PC-3 (cell line): Measurements from ENCODE around the gene MON1B. TPM values are rescaled to one million over a fixed set of nuclear protein-coding genes. Genes with fewer than 3 reads are reported as not detected.

ENCODE experiments used
- ATAC-seq: fragments of 200-7000 bp; cut with Tn5 transposase; 2 replicates; pipeline ENCODE4 v1.9.1; 2020; ENCODE audit warnings: mild to moderate bottlenecking, moderate library complexity
- BruUV-seq: library from RNA; stranded (reverse); fragments of 400-500 nt; replicated peaks from 2 replicates; lab custom pipeline; 2021; lab: Mats Ljungman, UMichigan
- CTCF ChIA-PET: fragments of 300-600 bp; sonication (Branson Sonifier 250); formaldehyde crosslinking; loops from one replicate; lab custom pipeline; 2022; ENCODE audit warnings: antibody characterized with exemption; lab: Charles Lee
- POLR2A ChIA-PET: fragments of 300-600 bp; sonication (Branson Sonifier 250); formaldehyde crosslinking; loops from one replicate; lab custom pipeline; 2022; ENCODE audit warnings: antibody characterized with exemption; ENCODE audit not compliant: unreplicated experiment; lab: Charles Lee
- DNase-seq: peaks from one replicate; pipeline ENCODE4 v3.0.0-alpha.2; 2015
- H2AFZ ChIP-seq: fragments of 300-600 bp; sonication (generic); 2 replicates; pipeline ENCODE4 v1.6.0; 2016; ENCODE audit warnings: antibody characterized with exemption, low read length
- H3F3A ChIP-seq: fragments of 300-600 bp; sonication (generic); one replicate; pipeline ENCODE4 v1.6.0; 2017; ENCODE audit warnings: antibody characterized with exemption, low read length, control low read depth, mild to moderate bottlenecking; ENCODE audit not compliant: unreplicated experiment
- H3K27ac ChIP-seq: fragments of 300-600 bp; sonication (generic); 2 replicates; pipeline ENCODE4 v1.5.1; 2016; ENCODE audit warnings: mild to moderate bottlenecking, low read length
- H3K27me3 ChIP-seq: fragments of 300-600 bp; sonication (generic); 2 replicates; pipeline ENCODE4 v1.6.1; 2016; ENCODE audit warnings: low read length, mixed read lengths
- H3K36me3 ChIP-seq: fragments of 300-600 bp; sonication (generic); 2 replicates; pipeline ENCODE4 v1.6.1; 2016; ENCODE audit warnings: low read depth, mixed run types, low read length, mixed read lengths
- H3K4me1 ChIP-seq: fragments of 300-600 bp; sonication (generic); 2 replicates; pipeline ENCODE4 v1.5.1; 2016; ENCODE audit warnings: low read length; ENCODE audit not compliant: insufficient read depth
- H3K4me2 ChIP-seq: fragments of 300-600 bp; sonication (generic); 2 replicates; pipeline ENCODE4 v1.6.0; 2016; ENCODE audit warnings: low read length
- H3K4me3 ChIP-seq: fragments of 300-600 bp; sonication (generic); 2 replicates; pipeline ENCODE4 v1.5.1; 2016; ENCODE audit warnings: mild to moderate bottlenecking, low read length, mixed read lengths
- H3K79me2 ChIP-seq: fragments of 300-600 bp; sonication (generic); 2 replicates; pipeline ENCODE4 v1.6.1; 2017; ENCODE audit warnings: low read length, mixed read lengths
- H3K9ac ChIP-seq: fragments of 300-600 bp; sonication (generic); 2 replicates; pipeline ENCODE4 v1.6.0; 2016; ENCODE audit warnings: mild to moderate bottlenecking, low read length
- H3K9me2 ChIP-seq: fragments of 300-600 bp; sonication (generic); replicated peaks from 2 replicates; pipeline ENCODE4 v1.6.1; 2016; ENCODE audit warnings: mixed run types, low read length, mixed read lengths
- H3K9me3 ChIP-seq: fragments of 300-600 bp; sonication (generic); 2 replicates; pipeline ENCODE4 v1.6.1; 2016; ENCODE audit warnings: low read length, mixed read lengths
- H4K20me1 ChIP-seq: fragments of 300-600 bp; sonication (generic); 2 replicates; pipeline ENCODE4 v1.6.1; 2016; ENCODE audit warnings: low read length, mixed read lengths
- EZH2 ChIP-seq: fragments of 300-600 bp; sonication (generic); IDR thresholded peaks from one replicate; pipeline ENCODE4 v1.6.1; 2017; ENCODE audit warnings: antibody characterized with exemption, mild to moderate bottlenecking, low read length; ENCODE audit not compliant: unreplicated experiment
- EZH2phosphoT487 ChIP-seq: fragments of 300-600 bp; sonication (generic); IDR thresholded peaks from 2 replicates; pipeline ENCODE4 v1.6.1; 2018; ENCODE audit warnings: mild to moderate bottlenecking, antibody characterized with exemption, low read length, borderline replicate concordance
- intact Hi-C: fragments of 100-400 bp; cut with micrococcal nuclease; formaldehyde crosslinking; loops from 2 replicates; pipeline ENCODE4 v1.9.0; 2023
- total RNA-seq: library from RNA; depleted of rRNA; stranded (reverse); fragments of >200 nt; gene quantifications from 2 replicates; pipeline ENCODE4 v1.2.3, GENCODE V29; 2014
- TF ChIP-seq, protein P1 (sequence below): fragments of 300-600 bp; sonication (generic); conservative IDR thresholded peaks from 2 replicates; pipeline ENCODE4 v1.5.1; 2017; ENCODE audit warnings: antibody characterized with exemption, low read depth, mild to moderate bottlenecking, low read length

The MON1B gene
- total RNA-seq, 1 experiment from 2014 or later = 12.7 TPM

DNA sequence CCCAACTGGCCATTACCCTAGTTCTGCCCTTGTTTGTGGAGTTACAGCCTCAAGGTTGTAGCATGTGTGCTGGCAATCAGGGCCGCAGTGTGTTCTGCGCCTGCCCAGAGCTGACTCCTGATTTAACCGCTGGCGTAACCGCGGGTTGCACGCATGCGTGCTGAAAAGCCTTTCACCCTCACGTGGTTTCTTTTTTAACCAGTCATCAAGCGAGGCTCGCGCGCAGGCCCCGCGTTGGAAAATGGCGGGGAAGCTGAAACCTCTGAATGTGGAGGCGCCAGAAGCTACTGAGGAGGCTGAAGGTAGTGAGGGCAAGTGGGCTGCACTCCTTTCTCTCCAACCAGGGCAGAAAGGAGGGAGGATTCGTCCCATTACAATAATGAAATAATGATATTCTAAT, 8.2 kb downstream of the MON1B start, which contains the start of gene SYCE1L:
TSS of gene SYCE1L (plus strand) at position 198 of the 400 bp plus-strand sequence. CDS start at position 242, 44 bp downstream.
- Histone ChIP-seq H3K9ac (no peak within 1 kb of the TSS), H3K27ac (no peak within 1 kb of the TSS), H3K9me2 (no peaks in the 10 kb centered on the region), H4K20me1 (no peaks in the 10 kb centered on the region), H3K4me2 (no peak within 1 kb of the TSS), H3K4me1 (no peaks in the 10 kb centered on the region), H3K79me2 (no peaks in the 10 kb centered on the region), H3F3A (no peaks in the 10 kb centered on the region), H3K4me3 (no peak within 1 kb of the TSS), H3K27me3 (no peaks in the 10 kb centered on the region), H2AFZ (no peak within 1 kb of the TSS), H3K9me3 (no peaks in the 10 kb centered on the region), H3K36me3 (no peaks in the 10 kb centered on the region; the same call in 1 of the 2 replicates)
- POLR2A ChIA-PET = no interaction called here
- BruUV-seq = no TSS peak
- DNase-seq (no peak), ATAC-seq (no peak)
- CTCF ChIA-PET = no interaction called here
- intact Hi-C loops = no loop called here
- no peak for TF ChIP-seq EZH2phosphoT487
- no peak for TF ChIP-seq EZH2
- TF ChIP-seq, protein P1, sequence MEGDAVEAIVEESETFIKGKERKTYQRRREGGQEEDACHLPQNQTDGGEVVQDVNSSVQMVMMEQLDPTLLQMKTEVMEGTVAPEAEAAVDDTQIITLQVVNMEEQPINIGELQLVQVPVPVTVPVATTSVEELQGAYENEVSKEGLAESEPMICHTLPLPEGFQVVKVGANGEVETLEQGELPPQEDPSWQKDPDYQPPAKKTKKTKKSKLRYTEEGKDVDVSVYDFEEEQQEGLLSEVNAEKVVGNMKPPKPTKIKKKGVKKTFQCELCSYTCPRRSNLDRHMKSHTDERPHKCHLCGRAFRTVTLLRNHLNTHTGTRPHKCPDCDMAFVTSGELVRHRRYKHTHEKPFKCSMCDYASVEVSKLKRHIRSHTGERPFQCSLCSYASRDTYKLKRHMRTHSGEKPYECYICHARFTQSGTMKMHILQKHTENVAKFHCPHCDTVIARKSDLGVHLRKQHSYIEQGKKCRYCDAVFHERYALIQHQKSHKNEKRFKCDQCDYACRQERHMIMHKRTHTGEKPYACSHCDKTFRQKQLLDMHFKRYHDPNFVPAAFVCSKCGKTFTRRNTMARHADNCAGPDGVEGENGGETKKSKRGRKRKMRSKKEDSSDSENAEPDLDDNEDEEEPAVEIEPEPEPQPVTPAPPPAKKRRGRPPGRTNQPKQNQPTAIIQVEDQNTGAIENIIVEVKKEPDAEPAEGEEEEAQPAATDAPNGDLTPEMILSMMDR = no peak

DNA sequence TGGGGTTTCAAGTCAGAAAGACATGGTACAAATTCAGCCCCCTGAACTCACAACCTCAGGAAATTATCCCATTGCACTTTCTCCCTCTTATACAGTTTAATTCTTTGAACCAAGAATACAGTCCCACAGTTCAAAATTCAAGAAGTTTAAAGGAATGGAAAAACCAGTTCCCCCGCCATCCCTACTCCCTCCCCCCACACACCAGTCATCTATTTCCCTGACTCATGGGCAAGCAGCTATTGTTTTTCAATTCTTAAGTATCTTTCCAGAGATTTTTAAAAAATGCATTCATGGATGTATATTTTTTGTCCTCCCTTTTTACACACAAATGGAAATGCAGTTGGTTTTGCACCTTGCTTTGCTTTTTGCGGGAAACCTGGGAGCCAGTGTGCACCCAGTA, 15.5 kb downstream of the MON1B start:
- ATAC-seq (no peak), DNase-seq (peak; percentile 40)
- no peak overlapping the region for H2AFZ ChIP-seq
- H3F3A ChIP-seq = no peaks in the 10 kb centered on the region
- H3K4me1 ChIP-seq = peaks cover 12% of the 10 kb centered on the region
- no peak overlapping the region for H3K4me3 ChIP-seq
- intact Hi-C loops = no loop called here
- no peaks in the 10 kb centered on the region for H3K9me2 ChIP-seq
- H3K36me3 ChIP-seq = no peaks in the 10 kb centered on the region
- ChIA-PET CTCF (no interaction called here), POLR2A (no interaction called here)
- H3K9ac ChIP-seq = no peak overlapping the region
- no peak overlapping the region for H3K27ac ChIP-seq
- TF ChIP-seq EZH2 (no peak), EZH2phosphoT487 (no peak)
- TF ChIP-seq, protein P1 = no peak
- no peaks in the 10 kb centered on the region for H4K20me1 ChIP-seq
- H3K9me3 ChIP-seq = no peaks in the 10 kb centered on the region
- peak overlapping the region; percentile 41; the same call in 1 of the 2 replicates for H3K4me2 ChIP-seq
- H3K27me3 ChIP-seq = no peaks in the 10 kb centered on the region
- no TSS peak for BruUV-seq
- H3K79me2 ChIP-seq = no peaks in the 10 kb centered on the region

DNA sequence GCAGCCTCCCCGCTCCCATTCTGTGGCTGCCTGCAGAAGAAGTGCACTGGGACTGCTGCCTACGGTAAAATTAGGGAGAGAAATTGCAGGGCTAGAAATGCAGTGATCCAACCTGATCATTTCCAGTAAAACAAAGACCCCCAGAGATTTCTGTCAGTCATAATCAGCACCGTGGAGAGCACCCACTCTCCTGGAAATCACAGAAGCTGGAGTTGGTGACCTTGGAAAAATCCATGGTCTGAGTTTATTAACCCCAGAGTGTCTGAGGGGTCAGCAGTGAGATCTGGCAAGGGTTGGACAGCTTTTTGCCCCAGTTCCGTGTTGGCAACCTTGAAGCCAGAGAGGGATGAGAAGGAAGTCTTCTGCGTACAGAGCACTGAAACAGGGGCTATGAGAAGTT, 16.0 kb downstream of the MON1B start:
- H2AFZ ChIP-seq = no peak overlapping the region
- intact Hi-C loops = no loop called here
- TF ChIP-seq, protein P1 = no peak
- TF ChIP-seq EZH2phosphoT487 (no peak), EZH2 (no peak)
- no peaks in the 10 kb centered on the region for H3K79me2 ChIP-seq
- no TSS peak for BruUV-seq
- H3K9ac ChIP-seq = no peak overlapping the region
- no peaks in the 10 kb centered on the region for H4K20me1 ChIP-seq
- H3F3A ChIP-seq = no peaks in the 10 kb centered on the region
- POLR2A ChIA-PET = no interaction called here
- H3K9me3 ChIP-seq = no peaks in the 10 kb centered on the region
- no peaks in the 10 kb centered on the region for H3K36me3 ChIP-seq
- H3K9me2 ChIP-seq = no peaks in the 10 kb centered on the region
- ATAC-seq = no peak
- H3K27ac ChIP-seq = no peak overlapping the region
- no peak for DNase-seq
- peaks cover 12% of the 10 kb centered on the region for H3K4me1 ChIP-seq
- H3K4me2 ChIP-seq = 0 out of 2 replicates have a peak overlapping the region, but pooled peaks have one; percentile 41
- CTCF ChIA-PET = no interaction called here
- no peak overlapping the region for H3K4me3 ChIP-seq
- H3K27me3 ChIP-seq = no peaks in the 10 kb centered on the region
